T47D (cell line): Measurements from ENCODE around the gene KCTD21.
A peak's percentile ranks its signal among the peaks of the same experiment; 100 is the strongest.

Experiments
- DNase-seq, 2 experiments: peaks; one replicate each; pipeline versions ENCODE4 v3.0.0 to v3.0.0-alpha.2; 2011 to 2012; ENCODE audit warnings: low read depth in 1 of 2, low spot score in 1 of 2
- JUND ChIP-seq: IDR thresholded peaks from 2 replicates; pipeline ENCODE4 v1.6.1; 2012; ENCODE audit warnings: low read depth
- in situ Hi-C: cut with HindIII; loops from 2 replicates; pipeline ENCODE4 v1.10.0; 2016; ENCODE audit warnings: low sequenced_read_pairs, low pct_unique_long_range_greater_than_20kb

The KCTD21 gene

GRCh38 chr11:78170874-78171549, 17.4 kb downstream of the KCTD21 start:
- in situ Hi-C loops: no loop called here
- DNase-seq: no peak
- TF ChIP-seq JUND: no peak

DNA sequence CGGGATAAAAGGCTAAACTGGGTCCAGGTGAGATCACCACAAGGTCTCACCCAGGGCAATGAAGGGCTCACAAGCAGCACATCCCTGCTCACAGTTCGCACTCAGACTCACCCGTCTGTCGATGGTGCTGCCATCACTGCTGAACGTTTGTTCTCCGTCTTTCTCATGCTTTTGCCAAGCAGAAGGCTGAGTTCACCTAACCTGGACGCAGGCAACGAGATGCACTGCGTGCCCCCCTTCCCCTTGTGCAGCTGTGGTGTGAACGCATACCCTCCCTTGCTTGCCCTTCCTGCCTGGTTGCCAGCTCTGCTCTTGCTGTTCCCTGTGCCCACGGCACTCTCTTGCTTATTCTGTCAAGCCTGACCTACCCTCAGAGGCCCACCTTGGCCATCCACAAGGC, 18.0 kb downstream of the KCTD21 start:
- DNase-seq: no peak
- in situ Hi-C loops: no loop called here

GRCh38 chr11:78168539-78169477, 19.6 kb downstream of the KCTD21 start:
- in situ Hi-C loops: no loop called here
- DNase-seq: no peak
- TF ChIP-seq JUND: no peak

More for the DNA sequence above, 18.0 kb downstream of the KCTD21 start:
- TF ChIP-seq JUND: no peak

GRCh38 chr11:78166855-78167469, 21.5 kb downstream of the KCTD21 start:
- DNase-seq: no peak
- in situ Hi-C loops: no loop called here
- TF ChIP-seq JUND: no peak

DNA sequence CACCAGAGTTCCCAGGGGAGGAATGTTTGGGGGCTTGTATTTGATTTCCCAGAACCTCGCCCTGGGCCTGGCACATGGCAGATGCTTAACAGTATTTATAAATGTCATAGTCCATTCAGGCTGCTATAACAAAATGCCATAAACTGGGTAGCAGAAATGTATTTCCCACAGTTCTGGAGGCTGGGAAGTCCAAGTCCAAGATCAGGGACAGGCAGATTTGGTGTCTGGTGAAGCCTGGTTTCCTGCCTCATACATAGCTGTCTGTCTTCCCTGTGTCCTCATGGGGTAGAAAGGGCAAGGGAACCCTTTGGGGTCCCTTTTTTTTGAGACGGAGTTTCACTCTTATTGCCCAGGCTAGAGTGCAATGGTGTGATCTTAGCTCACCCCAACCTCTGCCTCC, 24.0 kb downstream of the KCTD21 start:
- in situ Hi-C loops: no loop called here
- no peak for TF ChIP-seq JUND

DNA sequence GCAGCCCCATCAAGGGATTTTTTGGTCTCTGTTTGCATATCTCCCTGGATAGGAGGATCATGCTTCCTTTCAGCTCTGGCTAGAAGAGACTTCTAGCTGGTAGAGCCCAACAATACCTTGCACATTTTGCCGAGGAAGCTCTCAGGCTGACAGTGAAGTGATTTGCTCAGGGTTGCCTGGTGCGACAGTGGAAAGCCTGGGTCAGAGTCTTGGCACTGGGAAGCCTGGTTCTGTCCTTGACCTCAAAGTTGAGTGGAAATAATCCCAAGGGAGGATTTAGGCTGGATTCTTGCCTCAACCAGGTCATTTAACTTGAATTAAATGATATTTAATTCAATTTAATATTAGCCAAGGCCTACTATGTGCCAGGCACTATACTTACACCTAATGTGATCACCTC, 24.6 kb downstream of the KCTD21 start:
- in situ Hi-C loops: no loop called here
- no peak for DNase-seq
- no peak for TF ChIP-seq JUND

More for the DNA sequence above, 24.0 kb downstream of the KCTD21 start:
- no peak for DNase-seq

DNA sequence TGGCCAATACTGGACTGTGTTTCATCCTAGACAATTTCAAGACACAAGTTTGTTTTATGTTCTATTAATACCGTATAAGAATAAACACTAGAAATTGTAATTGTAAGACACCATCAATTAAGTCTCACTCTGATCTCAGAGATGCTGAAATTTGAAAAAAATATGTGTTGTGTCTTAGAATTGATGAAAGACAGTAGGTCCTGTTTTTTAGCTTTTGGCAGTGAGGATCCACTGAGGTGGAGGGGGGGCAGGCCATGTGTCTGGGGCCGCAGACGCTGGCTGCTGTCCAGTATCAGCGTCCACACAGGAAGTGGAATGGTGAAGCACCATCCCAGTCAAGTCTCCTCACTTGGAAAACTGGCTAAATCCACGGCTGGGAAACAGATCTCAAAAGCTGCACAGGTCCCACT, 26.5 kb downstream of the KCTD21 start:
- TF ChIP-seq JUND: no peak
- DNase-seq: no peak
- in situ Hi-C loops: no loop called here

DNA sequence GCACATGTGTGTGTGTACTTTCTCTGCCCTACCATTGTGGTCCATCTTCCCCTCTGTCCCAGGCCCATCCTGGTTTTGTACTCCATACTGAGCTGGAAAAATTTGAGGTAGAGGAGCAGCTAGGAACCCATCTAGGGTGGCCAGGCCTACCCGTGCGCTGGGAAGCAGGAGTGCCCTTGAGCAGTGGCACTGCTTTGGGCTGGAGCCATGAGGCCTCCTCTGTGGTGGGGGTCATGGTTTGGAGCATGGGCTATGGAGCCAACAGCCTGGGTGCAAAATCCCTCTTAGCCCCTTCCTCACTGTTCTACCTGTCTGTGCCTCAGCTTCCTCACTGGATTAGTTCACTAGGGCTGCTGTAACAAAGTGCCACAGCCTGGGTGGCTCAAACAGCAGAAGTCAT, 27.1 kb downstream of the KCTD21 start:
- in situ Hi-C loops: no loop called here
- DNase-seq: no peak
- no peak for TF ChIP-seq JUND

DNA sequence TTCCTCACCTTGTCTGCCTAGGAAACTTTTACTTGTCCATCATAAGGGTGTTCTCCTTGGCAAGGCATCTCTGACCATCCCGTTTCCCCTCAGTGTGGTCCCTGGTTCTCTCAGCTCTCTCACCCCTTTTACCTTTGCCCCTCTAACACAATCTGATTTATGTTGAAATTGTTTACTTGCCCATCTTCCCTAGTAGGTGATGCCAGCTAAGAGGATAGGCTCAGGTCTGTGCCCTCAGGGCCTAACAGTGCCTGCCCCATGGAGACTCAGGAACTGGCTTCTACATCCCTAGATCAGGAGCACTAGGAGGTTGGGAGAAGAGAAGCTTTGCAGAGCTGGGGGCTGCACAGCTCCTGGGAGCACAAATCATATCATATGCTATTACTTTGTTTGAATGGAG, 27.9 kb downstream of the KCTD21 start:
- in situ Hi-C loops: no loop called here
- no peak for TF ChIP-seq JUND
- no peak for DNase-seq

DNA sequence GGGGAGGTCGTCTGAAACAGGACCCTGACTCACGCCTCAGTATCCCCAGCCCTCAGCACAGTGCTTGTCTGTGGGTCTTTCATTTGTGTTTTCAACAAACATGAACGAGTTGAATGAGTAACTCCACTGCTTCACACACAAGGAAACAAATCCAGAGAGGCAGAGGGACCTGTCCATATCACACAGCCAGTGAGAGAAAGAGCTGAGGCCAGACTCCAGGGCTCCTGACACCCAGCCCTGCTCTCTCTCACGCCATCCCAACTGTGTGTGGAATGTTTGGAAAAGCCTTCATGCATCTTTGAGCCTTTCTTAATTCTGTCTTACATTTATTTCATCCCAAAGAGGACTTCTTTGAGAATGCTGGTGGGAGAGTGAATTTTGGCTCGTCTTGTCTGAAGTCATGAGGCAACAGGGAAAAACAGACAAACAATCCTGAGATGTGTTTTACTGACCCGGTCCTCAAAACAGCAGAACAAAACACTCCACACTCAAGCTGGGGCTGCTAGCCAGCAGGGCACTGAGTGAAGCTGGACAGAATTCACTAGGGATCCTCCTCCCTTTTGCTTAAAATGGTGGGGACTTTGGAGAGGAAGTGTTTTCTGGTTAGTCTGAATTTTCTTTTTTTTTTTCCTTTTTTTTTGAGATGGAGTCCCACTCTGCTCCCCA, 29.3 kb downstream of the KCTD21 start:
- no peak for TF ChIP-seq JUND
- DNase-seq: no peak
- in situ Hi-C loops: no loop called here

GRCh38 chr11:78156127-78156844, 32.1 kb downstream of the KCTD21 start:
- DNase-seq: peak; percentile 49 to 90
- no peak for TF ChIP-seq JUND
- in situ Hi-C loops: no loop called here

GRCh38 chr11:78151804-78152203, 36.6 kb downstream of the KCTD21 start:
- in situ Hi-C loops: no loop called here
- no peak for DNase-seq
- no peak for TF ChIP-seq JUND
